Measurements from ENCODE around the gene CAST.

The CAST gene

DNA sequence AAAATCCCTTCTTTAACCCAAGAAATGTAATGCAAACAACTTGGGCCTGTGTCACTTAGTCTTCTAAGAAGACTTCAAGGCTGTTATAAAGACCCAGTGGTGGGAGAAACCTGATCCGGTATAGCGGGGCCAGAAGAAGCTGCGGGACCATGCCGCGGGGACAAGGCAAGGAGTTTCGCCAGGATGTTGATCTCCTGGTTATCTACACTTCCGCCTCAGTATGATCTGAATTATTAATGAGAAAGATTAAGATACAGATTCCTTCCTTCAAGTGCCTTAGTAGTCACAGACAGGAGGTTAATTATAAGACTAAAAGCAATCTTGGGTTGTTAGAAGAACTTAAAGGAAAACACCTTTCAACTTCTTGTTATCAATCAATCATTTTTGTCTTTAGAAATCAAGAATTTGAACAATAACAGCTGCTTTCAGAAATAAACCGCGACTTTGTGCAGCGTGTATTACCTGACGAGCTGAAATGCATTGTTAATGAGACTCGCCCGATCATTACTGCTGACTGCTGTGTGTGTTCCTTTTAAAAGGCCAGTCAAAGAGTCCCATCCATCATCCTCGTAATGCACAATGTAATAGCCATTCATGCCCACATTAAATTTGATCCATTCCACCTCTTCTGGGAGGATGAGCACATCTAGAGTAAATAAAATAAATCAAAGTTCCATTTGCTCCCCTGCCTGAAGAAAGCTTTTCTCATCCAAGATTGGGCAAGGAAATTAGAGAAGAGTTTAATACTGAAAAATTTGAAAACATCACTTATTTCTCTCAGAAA, 123.3 kb downstream of the CAST start:
- FAIRE-seq (no peak), DNase-seq (ENCODE audit: insufficient read length, low spot score) (no peak)
- TF ChIP-seq, protein P1, sequence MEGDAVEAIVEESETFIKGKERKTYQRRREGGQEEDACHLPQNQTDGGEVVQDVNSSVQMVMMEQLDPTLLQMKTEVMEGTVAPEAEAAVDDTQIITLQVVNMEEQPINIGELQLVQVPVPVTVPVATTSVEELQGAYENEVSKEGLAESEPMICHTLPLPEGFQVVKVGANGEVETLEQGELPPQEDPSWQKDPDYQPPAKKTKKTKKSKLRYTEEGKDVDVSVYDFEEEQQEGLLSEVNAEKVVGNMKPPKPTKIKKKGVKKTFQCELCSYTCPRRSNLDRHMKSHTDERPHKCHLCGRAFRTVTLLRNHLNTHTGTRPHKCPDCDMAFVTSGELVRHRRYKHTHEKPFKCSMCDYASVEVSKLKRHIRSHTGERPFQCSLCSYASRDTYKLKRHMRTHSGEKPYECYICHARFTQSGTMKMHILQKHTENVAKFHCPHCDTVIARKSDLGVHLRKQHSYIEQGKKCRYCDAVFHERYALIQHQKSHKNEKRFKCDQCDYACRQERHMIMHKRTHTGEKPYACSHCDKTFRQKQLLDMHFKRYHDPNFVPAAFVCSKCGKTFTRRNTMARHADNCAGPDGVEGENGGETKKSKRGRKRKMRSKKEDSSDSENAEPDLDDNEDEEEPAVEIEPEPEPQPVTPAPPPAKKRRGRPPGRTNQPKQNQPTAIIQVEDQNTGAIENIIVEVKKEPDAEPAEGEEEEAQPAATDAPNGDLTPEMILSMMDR (IDR thresholded peaks at IDR 0.05; ENCODE audit: insufficient read depth, missing control alignments) = no peak

DNA sequence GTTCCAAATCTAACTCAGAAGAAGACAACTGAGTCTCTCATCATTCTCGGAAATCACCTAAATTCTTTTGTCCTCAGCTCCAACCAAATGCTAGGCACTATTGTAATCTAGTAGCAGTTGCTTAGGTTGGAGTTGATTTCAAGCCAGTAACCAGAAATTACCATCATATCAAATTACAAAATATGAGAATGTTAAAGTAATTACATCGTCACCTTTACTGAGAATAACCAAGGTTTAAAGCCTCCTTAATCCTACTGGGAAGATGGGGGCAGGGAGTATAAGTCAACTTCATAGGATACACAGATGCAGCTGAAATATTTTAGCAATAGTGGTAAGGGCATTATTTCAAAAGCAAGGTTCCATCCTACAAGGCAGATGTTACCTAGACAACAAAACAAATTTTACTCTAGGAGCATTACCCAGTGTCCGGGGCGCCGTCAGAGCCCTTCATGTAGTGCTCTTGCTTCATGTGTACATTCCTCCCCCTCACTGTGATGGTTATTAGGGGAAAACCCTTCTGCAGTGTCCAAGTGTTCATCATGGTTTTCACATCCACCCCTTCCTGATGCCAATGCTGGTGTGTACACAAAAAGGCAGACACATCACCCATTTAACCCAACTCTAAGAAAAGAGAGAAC, 126.1 kb downstream of the CAST start:
- DNase-seq (ENCODE audit: insufficient read length, low spot score) (no peak), FAIRE-seq (no peak)
- TF ChIP-seq, protein P1 (IDR thresholded peaks at IDR 0.05; ENCODE audit: insufficient read depth, missing control alignments) = no peak

DNA sequence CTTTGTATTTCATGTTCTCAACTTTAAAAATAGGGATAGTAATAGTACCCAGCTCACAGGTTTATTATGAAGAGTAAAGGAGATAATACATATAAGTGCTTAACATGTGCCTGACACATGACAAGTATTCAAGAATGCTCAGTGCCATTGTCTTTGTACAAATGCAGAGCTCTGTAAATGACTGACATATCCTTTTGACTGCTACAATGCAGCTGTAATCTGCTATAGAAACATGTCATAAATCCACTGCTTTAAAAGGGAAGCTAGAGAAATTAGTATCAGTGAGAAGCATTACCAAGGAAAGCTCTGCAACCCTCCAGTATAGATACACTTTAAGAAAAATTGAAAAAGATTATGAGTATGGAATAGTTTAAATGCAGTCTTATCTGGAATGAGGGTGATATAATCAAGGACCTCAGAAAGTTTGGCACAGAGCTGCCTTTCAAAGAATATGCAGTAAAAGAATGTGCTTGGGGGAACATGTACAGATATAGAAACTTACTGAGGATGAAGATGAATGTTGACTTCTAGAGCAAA, 127.7 kb downstream of the CAST start:
- no peak for DNase-seq (ENCODE audit: insufficient read length, low spot score)
- FAIRE-seq = no peak
- TF ChIP-seq, protein P1 (IDR thresholded peaks at IDR 0.05; ENCODE audit: insufficient read depth, missing control alignments) = no peak

DNA sequence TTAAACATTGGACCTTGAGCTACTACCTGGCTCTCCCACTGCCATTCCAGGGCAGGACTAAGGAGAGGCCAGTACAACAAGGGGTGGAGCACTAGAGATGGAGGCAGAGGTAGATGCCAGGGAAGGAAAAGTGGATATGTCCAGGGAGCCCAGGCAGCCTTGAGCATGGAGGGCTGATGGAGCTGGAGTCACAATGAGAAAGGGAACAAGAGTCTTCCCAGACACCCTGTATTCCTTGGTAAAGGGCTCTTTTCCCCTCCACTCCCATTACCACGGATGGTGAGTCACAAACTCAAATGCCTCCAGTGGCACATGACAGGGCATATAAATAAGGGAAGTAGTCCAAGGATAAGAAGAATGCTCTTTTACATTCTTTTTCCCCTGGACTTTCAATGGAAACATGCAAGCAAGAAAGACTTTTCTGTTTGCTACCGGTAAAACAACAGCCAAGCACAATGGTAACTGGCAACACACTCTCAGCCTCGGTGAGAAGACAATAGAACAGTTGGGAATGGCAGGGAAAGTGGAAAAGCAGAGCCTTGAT, 128.9 kb downstream of the CAST start:
- TF ChIP-seq, protein P1 (IDR thresholded peaks at IDR 0.05; ENCODE audit: insufficient read depth, missing control alignments) = no peak
- FAIRE-seq (no peak), DNase-seq (ENCODE audit: insufficient read length, low spot score) (no peak)

DNA sequence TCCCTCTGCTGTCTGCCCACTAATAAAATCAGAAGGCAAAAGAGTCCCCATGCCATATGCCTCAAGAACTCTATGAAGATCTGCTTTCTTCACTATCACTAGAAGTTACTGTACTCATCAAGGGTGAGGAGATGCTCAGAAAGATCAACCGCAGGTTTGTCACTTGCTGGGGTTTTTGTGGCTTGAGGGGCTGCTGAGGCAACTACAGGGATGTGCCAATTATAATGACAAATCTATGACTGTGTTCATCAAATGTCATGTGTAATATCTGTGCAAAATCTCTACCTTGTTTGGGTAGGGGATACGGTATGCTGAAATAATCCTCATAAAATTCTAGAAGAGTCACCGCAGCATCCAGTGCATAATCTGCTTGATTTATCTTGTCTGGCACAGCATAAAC, 132.6 kb downstream of the CAST start:
- TF ChIP-seq, protein P1 (IDR thresholded peaks at IDR 0.05; ENCODE audit: insufficient read depth, missing control alignments) = no peak
- FAIRE-seq = no peak
- DNase-seq (ENCODE audit: insufficient read length, low spot score) = no peak

DNA sequence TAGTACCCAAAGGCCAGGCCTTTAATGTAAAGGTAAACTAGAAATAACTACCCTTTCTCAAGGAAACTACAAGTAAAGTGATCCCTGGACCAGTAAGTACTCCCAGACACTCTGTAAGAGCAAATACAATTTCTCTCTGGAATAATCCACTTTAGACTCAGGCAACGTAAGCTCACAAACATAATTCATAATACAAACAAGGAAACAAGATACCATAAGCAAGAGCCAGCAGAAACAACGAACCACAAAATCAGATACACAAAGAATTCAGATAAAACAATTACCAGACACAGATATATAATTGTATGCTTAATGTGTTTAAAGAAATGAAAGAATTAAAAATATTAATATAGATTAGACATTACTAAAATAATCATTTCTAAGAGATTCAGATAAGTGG, 133.4 kb downstream of the CAST start:
- TF ChIP-seq, protein P1 (IDR thresholded peaks at IDR 0.05; ENCODE audit: insufficient read depth, missing control alignments) = no peak
- FAIRE-seq = no peak
- DNase-seq (ENCODE audit: insufficient read length, low spot score) = no peak
